HT-29 (cell line): Measurements from ENCODE around the gene HAUS3. TPM values are rescaled to one million over a fixed set of nuclear protein-coding genes. Genes with fewer than 3 reads are reported as not detected.
A peak's percentile ranks its signal among the peaks of the same experiment; 100 is the strongest.
"Not testable (repeated sequence)": the region's sequence is repeated elsewhere in the genome, so short reads cannot be mapped to it uniquely, and the experiment has no call there.

Source experiments
- DNase-seq: peaks from one replicate; pipeline ENCODE4 v3.0.0-alpha.2; 2015; ENCODE audit warnings: low spot score
- small RNA-seq: library from RNA; depleted of rRNA; stranded (forward); fragments of <200 nt; gene quantifications from one replicate; pipeline ENCODE3, GENCODE V24; 2014
- total RNA-seq: library from RNA; depleted of rRNA; stranded (reverse); fragments of >200 nt; shearing (Covaris generic); gene quantifications from 2 replicates; pipeline ENCODE4 v1.2.3, GENCODE V29; 2014; rRNA removed

Gene HAUS3
- total RNA-seq, 1 experiment from 2014 or later = 10.8 TPM

- DNase-seq = peak; percentile 85
These were observed 21.8 kb downstream of the HAUS3 start for GRCh38 chr4:2220016-2220630.

- no peak for DNase-seq
These were observed 22.6 kb downstream of the HAUS3 start for GRCh38 chr4:2219233-2219760.

DNA sequence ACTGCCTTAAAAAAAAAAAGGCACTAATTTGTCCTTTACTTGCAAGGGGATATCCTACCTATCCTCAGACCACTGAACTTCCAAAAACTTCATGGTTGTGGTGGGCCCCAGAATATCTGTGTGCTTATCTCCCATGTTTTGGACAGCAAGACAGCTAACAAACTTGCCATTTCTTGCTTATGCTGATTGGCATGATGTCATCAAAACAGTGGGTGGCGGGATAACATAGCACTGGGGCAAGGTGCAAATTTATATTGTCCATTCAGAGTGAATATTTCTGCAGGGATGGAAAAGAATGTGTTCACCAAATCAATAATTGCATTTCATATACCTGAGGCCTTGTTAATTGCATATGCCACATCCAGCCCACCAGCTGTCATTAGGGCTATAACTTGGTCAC lies 23.5 kb downstream of the HAUS3 start:
- no peak for DNase-seq

- peak; percentile 21 for DNase-seq
These were observed 24.2 kb downstream of the HAUS3 start for GRCh38 chr4:2217726-2218125.

DNA sequence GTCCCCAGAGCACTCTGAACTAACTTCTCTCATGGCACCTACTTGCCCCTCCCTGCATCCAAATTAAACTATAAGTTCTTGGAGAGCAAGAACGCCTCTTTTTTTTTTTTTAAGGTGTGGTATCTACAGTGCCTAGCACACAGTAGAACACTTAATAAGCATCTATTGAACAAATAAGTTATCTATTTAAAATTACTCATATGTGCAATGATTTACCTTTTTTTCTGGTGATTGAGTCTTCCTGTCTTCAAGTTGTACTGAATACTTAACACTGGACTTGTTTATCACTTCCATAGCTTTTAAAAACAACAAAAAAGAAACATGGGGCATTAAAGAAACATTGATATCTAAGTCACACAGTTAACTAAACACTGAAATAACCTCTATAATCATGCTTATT lies 29.1 kb downstream of the HAUS3 start:
- no peak for DNase-seq

DNA sequence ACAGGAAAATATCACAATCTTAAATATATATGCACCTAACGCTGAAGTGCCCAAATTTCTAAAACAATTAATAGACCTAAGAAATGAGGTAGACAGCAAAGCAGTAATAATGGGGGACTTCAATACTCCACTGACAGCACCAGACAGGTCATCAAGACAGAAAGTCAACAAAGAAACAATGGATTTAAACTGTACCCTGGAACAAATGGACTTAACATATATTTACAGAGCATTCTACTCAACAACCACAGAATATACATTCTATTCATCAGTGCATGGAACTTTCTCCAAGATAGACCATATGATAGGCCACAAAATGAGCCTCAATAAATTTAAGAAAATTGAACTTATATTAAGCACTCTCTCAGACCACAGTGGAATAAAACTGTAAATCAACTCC lies 39.1 kb downstream of the HAUS3 start:
- not testable (repeated sequence) for DNase-seq

DNA sequence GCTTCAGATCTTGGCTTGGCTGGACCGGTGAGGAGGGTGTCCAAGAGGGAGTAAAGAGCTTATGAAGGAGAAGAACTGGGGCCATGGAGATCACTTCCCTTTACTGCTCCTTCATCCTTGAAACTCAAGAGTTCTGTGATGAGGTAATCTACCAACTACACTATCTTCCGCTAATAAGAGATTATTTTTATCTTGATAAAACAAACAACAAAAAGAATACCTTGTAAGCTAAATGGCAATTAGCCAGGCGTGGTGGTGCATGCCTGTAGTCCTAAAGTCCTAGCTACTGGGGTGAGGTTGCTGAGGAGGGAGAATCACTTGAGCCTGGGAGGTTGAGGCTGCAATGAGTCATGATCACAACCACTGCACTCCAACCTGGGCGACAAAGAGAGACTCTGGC lies 47.4 kb downstream of the HAUS3 start:
- DNase-seq = no peak

DNA sequence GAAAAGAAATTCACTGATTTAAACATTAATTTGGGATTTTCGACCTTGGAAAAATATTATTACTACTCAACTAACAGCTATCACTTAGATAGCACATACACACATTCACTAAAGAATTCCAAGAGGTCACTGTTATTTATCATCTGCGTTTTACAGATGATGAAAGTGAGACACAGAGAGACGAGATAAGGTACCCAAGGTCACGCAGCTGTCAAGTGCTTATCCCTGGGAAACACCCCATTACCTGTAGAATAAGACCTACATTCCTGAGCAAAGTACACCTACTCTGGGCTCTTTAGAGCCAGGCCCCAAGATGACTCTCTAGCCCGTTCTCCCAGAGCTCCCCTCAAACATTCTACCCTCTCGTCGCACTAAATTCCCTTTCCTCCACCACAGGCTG lies 48.6 kb downstream of the HAUS3 start:
- DNase-seq = no peak

GRCh38 chr4:2186865-2187172 lies 55.1 kb downstream of the HAUS3 start:
- no peak for DNase-seq

DNA sequence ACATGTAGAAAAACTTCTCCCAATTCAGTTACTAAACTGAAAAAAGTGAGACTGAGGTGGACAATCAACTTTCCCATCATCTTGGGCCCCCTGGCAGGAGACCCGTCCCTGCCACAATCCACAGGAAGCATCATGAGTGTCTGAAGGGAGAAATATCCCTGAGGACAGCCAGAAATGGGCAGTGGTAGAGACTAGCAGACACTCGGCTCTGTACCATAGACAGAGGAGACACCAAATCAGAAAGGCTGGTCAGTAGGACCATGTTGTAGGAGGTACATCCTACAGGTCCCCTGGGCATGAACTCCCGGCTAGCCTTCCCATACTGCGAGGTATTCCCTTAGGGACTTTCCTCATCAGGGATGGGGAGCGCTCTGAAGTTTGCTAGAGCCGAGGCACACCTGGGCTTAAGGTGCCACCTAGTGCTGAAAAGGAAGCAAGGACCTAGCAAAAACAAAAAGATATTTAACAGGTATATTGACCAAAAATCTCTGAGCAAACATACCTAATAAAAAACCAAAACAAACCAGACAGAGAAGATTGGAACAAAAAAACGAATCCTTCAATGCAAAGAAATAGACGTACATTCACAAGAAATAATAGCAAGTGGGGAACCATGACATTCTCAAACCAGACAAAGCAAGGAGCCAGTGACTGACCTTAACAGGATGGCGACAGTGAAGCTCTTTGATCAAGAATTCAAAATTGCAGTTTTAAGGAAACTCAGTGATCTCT lies 55.6 kb downstream of the HAUS3 start:
- peak; percentile 64 for DNase-seq

GRCh38 chr4:2183394-2183793 lies 58.5 kb downstream of the HAUS3 start:
- DNase-seq = no peak

- no peak for DNase-seq
These were observed 58.9 kb downstream of the HAUS3 start for GRCh38 chr4:2182994-2183393.

- DNase-seq = no peak
These were observed 61.5 kb downstream of the HAUS3 start for GRCh38 chr4:2180410-2180809.

DNA sequence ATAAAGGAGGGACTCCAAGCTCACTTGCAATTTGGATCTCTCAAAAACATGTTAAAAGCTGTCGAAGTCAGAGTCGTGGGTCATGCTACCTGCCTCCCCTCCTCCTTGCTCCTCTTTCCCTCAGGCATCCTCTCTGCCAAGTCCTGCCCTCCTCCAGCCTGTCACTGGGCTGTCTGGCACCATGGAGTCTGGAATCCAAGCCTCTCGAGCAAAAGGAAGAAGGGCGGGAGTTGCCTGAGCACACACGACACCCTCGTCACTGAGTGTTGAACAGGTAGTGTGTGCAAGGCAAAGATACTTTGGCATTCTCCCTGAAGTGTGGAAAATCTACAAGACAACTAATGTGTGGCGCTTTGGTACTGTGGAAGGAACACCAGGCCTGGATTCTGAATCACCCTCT lies 62.2 kb downstream of the HAUS3 start:
- DNase-seq = no peak

DNA sequence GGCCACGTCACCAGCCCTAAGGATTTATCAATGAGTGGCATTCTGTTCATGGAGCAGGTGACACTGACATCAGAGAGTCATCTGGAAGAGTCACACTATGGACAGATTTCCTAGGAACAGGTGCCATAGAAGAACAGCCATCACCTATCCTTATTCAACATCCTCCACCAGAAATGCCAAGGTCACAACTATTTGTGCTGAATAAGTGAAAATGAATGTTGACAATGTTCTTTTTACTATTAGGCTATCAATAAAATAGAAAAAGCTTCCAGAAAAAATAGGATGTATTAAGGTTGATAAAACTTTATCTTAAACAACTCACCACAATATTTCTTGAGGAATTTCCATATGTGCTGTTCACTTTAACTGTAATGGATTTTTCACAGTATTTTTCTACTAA lies 62.9 kb downstream of the HAUS3 start:
- DNase-seq = no peak

Small RNAs within 50 kb of the gene (small RNA-seq; reads per million reads assigned to genes)
- not detected for gene COX6B1P5

Other genes with a start within 250 kb of the HAUS3 start
- 49.1 and 49.4 TPM in 2 replicates for gene NELFA, start 233.1 kb downstream of the HAUS3 start, total RNA-seq
- 0.08 TPM in 1 of 2 replicates, not detected in the other for gene NAT8L, start 182.8 kb downstream of the HAUS3 start, total RNA-seq
- gene POLN, start within 50 bp of the HAUS3 start, total RNA-seq = 0.31 and 0.71 TPM in 2 replicates
- 41.7 and 46.8 TPM in 2 replicates for gene MXD4, start 20.0 kb upstream of the HAUS3 start, total RNA-seq
- gene ZFYVE28, start 176.5 kb upstream of the HAUS3 start, total RNA-seq = 0.26 and 2.0 TPM in 2 replicates
- gene CFAP99, start 176.8 kb upstream of the HAUS3 start, total RNA-seq = not detected in 2 replicates
- 44.9 and 47.1 TPM in 2 replicates for gene RNF4, start 227.0 kb upstream of the HAUS3 start, total RNA-seq